ENCODE results near the gene NRAP. TPM values are rescaled to one million over a fixed set of nuclear protein-coding genes. Genes with fewer than 3 reads are reported as not detected.

Gene NRAP
- polyA plus RNA-seq, 3 donors: not detected

DNA sequence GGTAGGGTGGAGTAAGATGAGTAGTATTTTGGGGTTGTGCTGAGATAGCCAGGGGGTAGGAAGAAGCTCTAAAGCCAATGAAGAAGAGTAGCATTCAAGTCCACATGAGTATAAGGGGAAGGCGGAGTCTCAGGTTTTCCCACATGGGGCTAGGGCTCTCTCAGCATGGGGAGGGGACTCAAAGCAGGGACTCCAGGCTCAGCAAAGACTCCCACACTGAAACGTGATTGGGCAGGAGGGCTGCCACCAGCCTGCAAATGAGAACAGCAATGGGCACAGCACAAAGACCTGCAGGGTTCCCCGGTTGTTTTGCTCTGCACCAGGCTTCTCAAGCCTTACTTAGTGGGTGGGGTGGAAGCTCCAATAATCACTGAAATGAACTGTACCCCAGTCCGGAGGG lies 1.5 kb upstream of the NRAP start:
- Histone ChIP-seq H3K4me1 (ENCODE audit: control insufficient read depth in 1 of 2, insufficient read depth in 2 of 2, low read length in 2 of 2) (peaks cover 0 to 3% of the 10 kb centered on the region in 2 donors), H3K9me3 (replicated peaks in 1 of 2; ENCODE audit: control insufficient read depth in 1 of 2, insufficient read depth in 1 of 2, low read length in 2 of 2) (peaks cover 0 to 2% of the 10 kb centered on the region in 2 donors), H3K27me3 (ENCODE audit: control insufficient read depth in 2 of 2, insufficient read depth in 2 of 2, low read length in 2 of 2) (no peaks in the 10 kb centered on the region), H3K9ac (ENCODE audit: insufficient read depth, low read length, poor library complexity, severe bottlenecking) (no peak overlapping the region), H2AFZ (ENCODE audit: insufficient read depth, low read depth, low read length, poor library complexity, severe bottlenecking) (no peak overlapping the region), H3K4me3 (replicated peaks in 1 of 3; ENCODE audit: low read depth in 2 of 3, low read length in 3 of 3) (no peak overlapping the region), H3K36me3 (replicated peaks in 1 of 2; ENCODE audit: control insufficient read depth in 1 of 2, insufficient read depth in 2 of 2, low read length in 2 of 2) (no peaks in the 10 kb centered on the region), H3K27ac (ENCODE audit: low read depth in 1 of 2, low read length in 2 of 2) (no peak overlapping the region), H3K79me2 (ENCODE audit: insufficient read depth, low read length) (no peaks in the 10 kb centered on the region), H4K20me1 (ENCODE audit: insufficient read depth, low read length) (no peaks in the 10 kb centered on the region), H3K4me2 (replicated peaks; ENCODE audit: extremely low read depth, low read length, poor library complexity, severe bottlenecking) (no peak overlapping the region)
- no peaks in the 10 kb centered on the region for H3K36me3 Mint-ChIP-seq
- TF ChIP-seq, protein P1, sequence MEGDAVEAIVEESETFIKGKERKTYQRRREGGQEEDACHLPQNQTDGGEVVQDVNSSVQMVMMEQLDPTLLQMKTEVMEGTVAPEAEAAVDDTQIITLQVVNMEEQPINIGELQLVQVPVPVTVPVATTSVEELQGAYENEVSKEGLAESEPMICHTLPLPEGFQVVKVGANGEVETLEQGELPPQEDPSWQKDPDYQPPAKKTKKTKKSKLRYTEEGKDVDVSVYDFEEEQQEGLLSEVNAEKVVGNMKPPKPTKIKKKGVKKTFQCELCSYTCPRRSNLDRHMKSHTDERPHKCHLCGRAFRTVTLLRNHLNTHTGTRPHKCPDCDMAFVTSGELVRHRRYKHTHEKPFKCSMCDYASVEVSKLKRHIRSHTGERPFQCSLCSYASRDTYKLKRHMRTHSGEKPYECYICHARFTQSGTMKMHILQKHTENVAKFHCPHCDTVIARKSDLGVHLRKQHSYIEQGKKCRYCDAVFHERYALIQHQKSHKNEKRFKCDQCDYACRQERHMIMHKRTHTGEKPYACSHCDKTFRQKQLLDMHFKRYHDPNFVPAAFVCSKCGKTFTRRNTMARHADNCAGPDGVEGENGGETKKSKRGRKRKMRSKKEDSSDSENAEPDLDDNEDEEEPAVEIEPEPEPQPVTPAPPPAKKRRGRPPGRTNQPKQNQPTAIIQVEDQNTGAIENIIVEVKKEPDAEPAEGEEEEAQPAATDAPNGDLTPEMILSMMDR (IDR thresholded peaks at IDR 0.05): no peak
- peaks cover 9% of the 10 kb centered on the region for H3K4me1 Mint-ChIP-seq
- H3K9me3 Mint-ChIP-seq: peaks cover 0 to 6% (median 2%) of the 10 kb centered on the region in 7 donors
- H3K27ac Mint-ChIP-seq: no peak overlapping the region
- WGBS (ENCODE audit: insufficient coverage): 91% methylated on average over 4 of the region's 4 CpGs
- no peak for DNase-seq
- intact Hi-C loops (cut with micrococcal nuclease): no loop called here
- no peak overlapping the region for H3K4me3 Mint-ChIP-seq
- peaks cover 2 to 3% (median 3%) of the 10 kb centered on the region in 3 donors for H3K27me3 Mint-ChIP-seq (ENCODE audit: low read depth in 3 of 3)

DNA sequence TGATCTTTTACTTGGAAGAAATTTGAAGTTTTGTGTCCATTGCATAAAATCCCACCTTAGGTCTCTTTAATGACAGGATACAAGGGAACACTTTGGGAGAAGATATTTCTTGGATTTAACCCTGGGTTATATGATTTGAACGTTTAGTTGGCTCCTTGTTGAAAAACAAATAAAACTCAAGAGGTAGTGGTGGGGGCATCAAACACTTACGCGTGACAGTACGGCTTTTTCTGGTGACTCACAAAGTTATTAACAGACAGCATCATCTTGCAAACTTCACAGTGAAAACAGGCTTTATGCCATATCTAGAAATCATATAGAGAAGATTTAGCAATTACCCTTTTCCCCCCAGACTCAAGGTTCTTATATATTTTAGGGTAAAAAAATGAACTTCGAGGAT lies 699 bp downstream of the NRAP start:
- Mint-ChIP-seq H3K4me1 (peaks cover 9% of the 10 kb centered on the region), H3K36me3 (no peaks in the 10 kb centered on the region), H3K9me3 (peaks cover 0 to 1% (median 0%) of the 10 kb centered on the region in 7 donors), H3K27ac (no peak overlapping the region), H3K27me3 (ENCODE audit: low read depth in 3 of 3) (peaks cover 2 to 3% (median 2%) of the 10 kb centered on the region in 3 donors), H3K4me3 (no peak overlapping the region)
- Histone ChIP-seq H3K4me2 (replicated peaks; ENCODE audit: extremely low read depth, low read length, poor library complexity, severe bottlenecking) (no peak overlapping the region), H4K20me1 (ENCODE audit: insufficient read depth, low read length) (no peaks in the 10 kb centered on the region), H3K9me3 (replicated peaks in 1 of 2; ENCODE audit: control insufficient read depth in 1 of 2, insufficient read depth in 1 of 2, low read length in 2 of 2) (no peaks in the 10 kb centered on the region), H3K4me3 (replicated peaks in 1 of 3; ENCODE audit: low read depth in 2 of 3, low read length in 3 of 3) (no peak overlapping the region), H3K27me3 (ENCODE audit: control insufficient read depth in 2 of 2, insufficient read depth in 2 of 2, low read length in 2 of 2) (no peaks in the 10 kb centered on the region), H3K27ac (ENCODE audit: low read depth in 1 of 2, low read length in 2 of 2) (no peak overlapping the region), H3K79me2 (ENCODE audit: insufficient read depth, low read length) (no peaks in the 10 kb centered on the region), H3K36me3 (replicated peaks in 1 of 2; ENCODE audit: control insufficient read depth in 1 of 2, insufficient read depth in 2 of 2, low read length in 2 of 2) (no peaks in the 10 kb centered on the region), H2AFZ (ENCODE audit: insufficient read depth, low read depth, low read length, poor library complexity, severe bottlenecking) (no peak overlapping the region), H3K9ac (ENCODE audit: insufficient read depth, low read length, poor library complexity, severe bottlenecking) (no peak overlapping the region), H3K4me1 (ENCODE audit: control insufficient read depth in 1 of 2, insufficient read depth in 2 of 2, low read length in 2 of 2) (peaks cover 0 to 3% of the 10 kb centered on the region in 2 donors)
- intact Hi-C loops (cut with micrococcal nuclease): no loop called here
- WGBS (ENCODE audit: insufficient coverage): no CpG with 5 or more reads among the region's 5 CpGs
- DNase-seq: no peak
- TF ChIP-seq, protein P1 (IDR thresholded peaks at IDR 0.05): no peak
